LNCaP clone FGC (cell line): Measurements from ENCODE around the gene PLXNA2.

Experiments
- DNase-seq: peaks from one replicate; pipeline ENCODE4 v3.0.0-alpha.2; 2011; ENCODE audit warnings: low read depth
- H3K4me3 ChIP-seq: 2 replicates; pipeline ENCODE4 v1.5.1; 2011; ENCODE audit warnings: mild to moderate bottlenecking, low read depth, low read length, control low read depth
- CTCF ChIP-seq: IDR thresholded peaks from 2 replicates; pipeline ENCODE4 v1.5.1; 2012; ENCODE audit warnings: mild to moderate bottlenecking; ENCODE audit not compliant: control insufficient read depth, insufficient read depth; ENCODE audit errors: extremely low read depth

The PLXNA2 gene

GRCh38 chr1:208146650-208147049, 97.5 kb downstream of the PLXNA2 start:
- DNase-seq, result no peak
- TF ChIP-seq CTCF, result no peak
- no peak overlapping the region for H3K4me3 ChIP-seq

DNA sequence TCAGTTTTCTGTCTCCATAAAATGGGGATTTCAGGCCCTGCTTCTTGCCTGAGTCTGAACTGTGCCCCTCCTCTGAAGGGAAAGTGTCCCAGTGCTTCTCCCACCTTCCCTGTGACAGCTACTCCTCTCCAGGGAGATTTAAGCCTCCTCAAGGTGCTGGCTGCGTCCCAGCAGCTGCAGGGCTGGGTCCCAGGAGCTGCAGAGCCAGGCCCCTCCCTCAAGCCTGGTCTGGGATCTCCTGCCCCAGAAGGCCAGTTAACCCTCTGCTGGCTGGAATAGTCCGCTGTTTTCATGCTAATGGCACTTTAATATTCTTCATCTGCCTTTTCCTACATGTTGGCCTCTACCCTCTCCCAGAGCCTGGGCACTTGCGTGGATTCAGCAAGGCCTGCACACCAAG, 99.0 kb downstream of the PLXNA2 start:
- no peak overlapping the region for H3K4me3 ChIP-seq
- no peak for TF ChIP-seq CTCF

GRCh38 chr1:208142590-208143382, 101.4 kb downstream of the PLXNA2 start:
- no peak for TF ChIP-seq CTCF
- H3K4me3 ChIP-seq, result no peak overlapping the region
- DNase-seq, result no peak

More for the DNA sequence above, 99.0 kb downstream of the PLXNA2 start:
- DNase-seq, result no peak

GRCh38 chr1:208141610-208142192, 102.5 kb downstream of the PLXNA2 start:
- DNase-seq, result no peak
- no peak overlapping the region for H3K4me3 ChIP-seq
- no peak for TF ChIP-seq CTCF

- no peak for DNase-seq
- no peak overlapping the region for H3K4me3 ChIP-seq
- no peak for TF ChIP-seq CTCF
Observed at GRCh38 chr1:208139434-208140045, 104.6 kb downstream of the PLXNA2 start.

DNA sequence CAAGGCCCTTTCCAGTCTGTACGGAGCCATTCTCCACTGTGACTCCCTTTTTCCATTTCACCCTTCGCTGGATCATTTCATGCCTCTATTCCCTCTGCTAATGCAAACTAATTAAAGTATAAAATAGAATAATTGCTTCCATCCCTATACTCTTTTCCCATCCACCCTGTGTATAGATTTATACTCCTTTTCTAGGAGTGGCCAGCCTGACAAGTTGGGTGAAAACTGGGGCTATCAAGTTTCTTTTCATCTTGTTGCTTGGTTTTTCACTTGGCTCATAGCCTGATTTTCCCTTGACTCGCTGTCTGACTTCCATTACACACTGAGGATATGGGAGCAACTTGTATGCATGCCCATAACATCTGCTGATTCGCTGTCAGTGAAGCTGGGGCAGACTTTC, 107.0 kb downstream of the PLXNA2 start:
- DNase-seq, result no peak

More for the DNA sequence above, 107.0 kb downstream of the PLXNA2 start:
- no peak overlapping the region for H3K4me3 ChIP-seq
- no peak for TF ChIP-seq CTCF
